ENCODE measurements around the gene ZNF574.

DNA sequence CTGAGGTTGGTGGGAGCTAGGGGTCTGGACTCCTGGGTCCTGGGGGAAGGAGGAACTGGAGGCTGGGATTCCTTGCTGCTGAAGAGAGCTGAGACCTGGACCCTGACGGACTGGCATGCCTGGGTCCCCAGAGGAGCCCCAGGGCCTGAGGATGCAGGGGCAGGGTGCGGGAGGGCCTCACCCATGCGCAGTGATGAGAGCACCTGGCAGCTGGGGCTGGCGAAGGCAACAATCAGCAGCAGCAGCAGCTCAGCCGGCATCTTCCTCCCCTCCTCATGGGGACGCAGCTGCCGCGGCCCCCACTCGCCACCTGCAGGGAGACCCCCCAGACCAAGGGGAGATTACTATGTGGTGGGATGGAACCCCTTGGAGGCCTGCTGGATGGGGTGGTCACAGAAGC lies 10.5 kb upstream of the ZNF574 start:
- TF ChIP-seq CTCF (IDR thresholded peaks at IDR 0.05; ENCODE audit: low read depth, low read length) (no peak), EZH2phosphoT487 (IDR thresholded peaks at IDR 0.05; ENCODE audit: low read depth) (no peak)
